ENCODE measurements around the gene LYZL1. TPM values are rescaled to one million over a fixed set of nuclear protein-coding genes. Genes with fewer than 3 reads are reported as not detected.

The LYZL1 gene
- total and polyA plus RNA-seq, 2 of the 8 experiments (the other 6 are each of a cell fraction or from before 2014, with no cell fraction given) = not detected

DNA sequence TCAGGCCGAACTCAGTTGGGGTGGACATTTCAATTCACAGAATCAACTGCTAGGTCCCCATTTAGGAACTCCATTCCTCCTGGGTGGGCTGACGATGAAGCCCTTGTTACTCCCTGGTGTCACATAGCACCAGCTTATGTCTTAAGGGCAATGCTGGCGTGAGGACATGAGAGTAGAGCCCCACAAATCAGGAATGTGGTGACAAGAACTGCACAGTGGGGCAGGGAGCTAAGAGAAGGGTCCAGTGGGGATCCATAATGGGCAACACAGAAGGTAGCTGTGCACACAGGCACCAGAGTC is 57.0 kb downstream of the LYZL1 start (continued):
- TF ChIP-seq, protein P1, sequence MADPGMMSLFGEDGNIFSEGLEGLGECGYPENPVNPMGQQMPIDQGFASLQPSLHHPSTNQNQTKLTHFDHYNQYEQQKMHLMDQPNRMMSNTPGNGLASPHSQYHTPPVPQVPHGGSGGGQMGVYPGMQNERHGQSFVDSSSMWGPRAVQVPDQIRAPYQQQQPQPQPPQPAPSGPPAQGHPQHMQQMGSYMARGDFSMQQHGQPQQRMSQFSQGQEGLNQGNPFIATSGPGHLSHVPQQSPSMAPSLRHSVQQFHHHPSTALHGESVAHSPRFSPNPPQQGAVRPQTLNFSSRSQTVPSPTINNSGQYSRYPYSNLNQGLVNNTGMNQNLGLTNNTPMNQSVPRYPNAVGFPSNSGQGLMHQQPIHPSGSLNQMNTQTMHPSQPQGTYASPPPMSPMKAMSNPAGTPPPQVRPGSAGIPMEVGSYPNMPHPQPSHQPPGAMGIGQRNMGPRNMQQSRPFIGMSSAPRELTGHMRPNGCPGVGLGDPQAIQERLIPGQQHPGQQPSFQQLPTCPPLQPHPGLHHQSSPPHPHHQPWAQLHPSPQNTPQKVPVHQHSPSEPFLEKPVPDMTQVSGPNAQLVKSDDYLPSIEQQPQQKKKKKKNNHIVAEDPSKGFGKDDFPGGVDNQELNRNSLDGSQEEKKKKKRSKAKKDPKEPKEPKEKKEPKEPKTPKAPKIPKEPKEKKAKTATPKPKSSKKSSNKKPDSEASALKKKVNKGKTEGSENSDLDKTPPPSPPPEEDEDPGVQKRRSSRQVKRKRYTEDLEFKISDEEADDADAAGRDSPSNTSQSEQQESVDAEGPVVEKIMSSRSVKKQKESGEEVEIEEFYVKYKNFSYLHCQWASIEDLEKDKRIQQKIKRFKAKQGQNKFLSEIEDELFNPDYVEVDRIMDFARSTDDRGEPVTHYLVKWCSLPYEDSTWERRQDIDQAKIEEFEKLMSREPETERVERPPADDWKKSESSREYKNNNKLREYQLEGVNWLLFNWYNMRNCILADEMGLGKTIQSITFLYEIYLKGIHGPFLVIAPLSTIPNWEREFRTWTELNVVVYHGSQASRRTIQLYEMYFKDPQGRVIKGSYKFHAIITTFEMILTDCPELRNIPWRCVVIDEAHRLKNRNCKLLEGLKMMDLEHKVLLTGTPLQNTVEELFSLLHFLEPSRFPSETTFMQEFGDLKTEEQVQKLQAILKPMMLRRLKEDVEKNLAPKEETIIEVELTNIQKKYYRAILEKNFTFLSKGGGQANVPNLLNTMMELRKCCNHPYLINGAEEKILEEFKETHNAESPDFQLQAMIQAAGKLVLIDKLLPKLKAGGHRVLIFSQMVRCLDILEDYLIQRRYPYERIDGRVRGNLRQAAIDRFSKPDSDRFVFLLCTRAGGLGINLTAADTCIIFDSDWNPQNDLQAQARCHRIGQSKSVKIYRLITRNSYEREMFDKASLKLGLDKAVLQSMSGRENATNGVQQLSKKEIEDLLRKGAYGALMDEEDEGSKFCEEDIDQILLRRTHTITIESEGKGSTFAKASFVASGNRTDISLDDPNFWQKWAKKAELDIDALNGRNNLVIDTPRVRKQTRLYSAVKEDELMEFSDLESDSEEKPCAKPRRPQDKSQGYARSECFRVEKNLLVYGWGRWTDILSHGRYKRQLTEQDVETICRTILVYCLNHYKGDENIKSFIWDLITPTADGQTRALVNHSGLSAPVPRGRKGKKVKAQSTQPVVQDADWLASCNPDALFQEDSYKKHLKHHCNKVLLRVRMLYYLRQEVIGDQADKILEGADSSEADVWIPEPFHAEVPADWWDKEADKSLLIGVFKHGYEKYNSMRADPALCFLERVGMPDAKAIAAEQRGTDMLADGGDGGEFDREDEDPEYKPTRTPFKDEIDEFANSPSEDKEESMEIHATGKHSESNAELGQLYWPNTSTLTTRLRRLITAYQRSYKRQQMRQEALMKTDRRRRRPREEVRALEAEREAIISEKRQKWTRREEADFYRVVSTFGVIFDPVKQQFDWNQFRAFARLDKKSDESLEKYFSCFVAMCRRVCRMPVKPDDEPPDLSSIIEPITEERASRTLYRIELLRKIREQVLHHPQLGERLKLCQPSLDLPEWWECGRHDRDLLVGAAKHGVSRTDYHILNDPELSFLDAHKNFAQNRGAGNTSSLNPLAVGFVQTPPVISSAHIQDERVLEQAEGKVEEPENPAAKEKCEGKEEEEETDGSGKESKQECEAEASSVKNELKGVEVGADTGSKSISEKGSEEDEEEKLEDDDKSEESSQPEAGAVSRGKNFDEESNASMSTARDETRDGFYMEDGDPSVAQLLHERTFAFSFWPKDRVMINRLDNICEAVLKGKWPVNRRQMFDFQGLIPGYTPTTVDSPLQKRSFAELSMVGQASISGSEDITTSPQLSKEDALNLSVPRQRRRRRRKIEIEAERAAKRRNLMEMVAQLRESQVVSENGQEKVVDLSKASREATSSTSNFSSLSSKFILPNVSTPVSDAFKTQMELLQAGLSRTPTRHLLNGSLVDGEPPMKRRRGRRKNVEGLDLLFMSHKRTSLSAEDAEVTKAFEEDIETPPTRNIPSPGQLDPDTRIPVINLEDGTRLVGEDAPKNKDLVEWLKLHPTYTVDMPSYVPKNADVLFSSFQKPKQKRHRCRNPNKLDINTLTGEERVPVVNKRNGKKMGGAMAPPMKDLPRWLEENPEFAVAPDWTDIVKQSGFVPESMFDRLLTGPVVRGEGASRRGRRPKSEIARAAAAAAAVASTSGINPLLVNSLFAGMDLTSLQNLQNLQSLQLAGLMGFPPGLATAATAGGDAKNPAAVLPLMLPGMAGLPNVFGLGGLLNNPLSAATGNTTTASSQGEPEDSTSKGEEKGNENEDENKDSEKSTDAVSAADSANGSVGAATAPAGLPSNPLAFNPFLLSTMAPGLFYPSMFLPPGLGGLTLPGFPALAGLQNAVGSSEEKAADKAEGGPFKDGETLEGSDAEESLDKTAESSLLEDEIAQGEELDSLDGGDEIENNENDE (IDR thresholded peaks at IDR 0.05; ENCODE audit: insufficient replicate concordance, low read length) = no peak
- TF ChIP-seq KDM5A (IDR thresholded peaks at IDR 0.05; ENCODE audit: low read length) (no peak), HDAC2 (IDR thresholded peaks at IDR 0.05; ENCODE audit: borderline replicate concordance in 1 of 2, low read depth in 2 of 2, low read length in 2 of 2) (no peak), SP2 (IDR thresholded peaks at IDR 0.05; ENCODE audit: low read length) (no peak), BACH1 (IDR thresholded peaks at IDR 0.05; ENCODE audit: low read length) (no peak), BRCA1 (IDR thresholded peaks at IDR 0.05; ENCODE audit: low read depth, low read length) (no peak), PHF8 (conservative IDR thresholded peaks at IDR 0.05; ENCODE audit: low read depth, low read length) (no peak), CREB1 (IDR thresholded peaks at IDR 0.05) (no peak), EP300 (IDR thresholded peaks at IDR 0.05; ENCODE audit: borderline replicate concordance in 1 of 2, low read depth in 2 of 2, low read length in 2 of 2) (no peak)
- TF ChIP-seq, protein P2, sequence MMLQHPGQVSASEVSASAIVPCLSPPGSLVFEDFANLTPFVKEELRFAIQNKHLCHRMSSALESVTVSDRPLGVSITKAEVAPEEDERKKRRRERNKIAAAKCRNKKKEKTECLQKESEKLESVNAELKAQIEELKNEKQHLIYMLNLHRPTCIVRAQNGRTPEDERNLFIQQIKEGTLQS (IDR thresholded peaks at IDR 0.05; ENCODE audit: insufficient read depth, low read depth, low read length) = no peak

All from H1 (cell line).